Fibroblast of the aortic adventitia (primary cell): ENCODE measurements around the gene ILDR2. TPM values are rescaled to one million over a fixed set of nuclear protein-coding genes. Genes with fewer than 3 reads are reported as not detected.

Experiments used
- DNase-seq: peaks from one replicate; pipeline ENCODE4 v3.0.0-alpha.2; 2010; ENCODE audit warnings: low read depth
- H3K4me3 ChIP-seq: 2 replicates; pipeline ENCODE4 v1.5.1; 2011; ENCODE audit warnings: low read depth, mild to moderate bottlenecking, control low read depth, low read length, moderate library complexity
- CTCF ChIP-seq: IDR thresholded peaks from 2 replicates; pipeline ENCODE4 v1.5.1; 2011; ENCODE audit warnings: mild to moderate bottlenecking, low read length, control low read depth, inconsistent platforms; ENCODE audit not compliant: insufficient read depth
- small RNA-seq: library from RNA; depleted of rRNA; stranded (forward); fragments of <200 nt; gene quantifications from one replicate; pipeline ENCODE3, GENCODE V24; 2012
- total RNA-seq: library from RNA; depleted of rRNA; stranded (reverse); fragments of >200 nt; gene quantifications from 2 replicates; pipeline ENCODE4 v1.2.3, GENCODE V29; 2012; ENCODE audit warnings: low replicate concordance

Gene ILDR2
- total RNA-seq, 1 donor: 0.09 TPM

GRCh38 chr1:166868639-166869038, 106.7 kb downstream of the ILDR2 start:
- no peak overlapping the region for H3K4me3 ChIP-seq
- DNase-seq: no peak
- no peak for TF ChIP-seq CTCF

GRCh38 chr1:166865926-166866325, 109.4 kb downstream of the ILDR2 start:
- no peak for TF ChIP-seq CTCF
- peak; percentile 71 for DNase-seq
- H3K4me3 ChIP-seq: no peak overlapping the region

- DNase-seq: no peak
- H3K4me3 ChIP-seq: no peak overlapping the region
- TF ChIP-seq CTCF: no peak
Observed at GRCh38 chr1:166859597-166859996, 115.7 kb downstream of the ILDR2 start.

GRCh38 chr1:166858726-166859419, 116.5 kb downstream of the ILDR2 start:
- no peak overlapping the region for H3K4me3 ChIP-seq
- no peak for DNase-seq

More at GRCh38 chr1:166858726-166859419, 116.5 kb downstream of the ILDR2 start:
- TF ChIP-seq CTCF: no peak

Small RNA genes within 50 kb of the gene (small RNA-seq; reads per million reads assigned to genes)
- gene RNA5SP65: 0.45 reads per million

Other genes starting within 250 kb of the ILDR2 start
- 18.5 and 28.8 TPM in 2 replicates for gene POGK, start 136.1 kb downstream of the ILDR2 start, total RNA-seq
- gene TADA1, start 99.3 kb downstream of the ILDR2 start, total RNA-seq: 12.1 and 13.5 TPM in 2 replicates
- not detected in 2 replicates for gene MAEL, start 13.7 kb upstream of the ILDR2 start, total RNA-seq
- not detected in 2 replicates for gene GPA33, start 114.8 kb upstream of the ILDR2 start, total RNA-seq
- gene STYXL2, start 118.5 kb upstream of the ILDR2 start, total RNA-seq: not detected in 2 replicates
- 7.4 and 10.7 TPM in 2 replicates for gene POU2F1, start 245.3 kb upstream of the ILDR2 start, total RNA-seq